Neural crest cell (in vitro differentiated cells): ENCODE results near the gene MT2A. TPM values are rescaled to one million over a fixed set of nuclear protein-coding genes. Genes with fewer than 3 reads are reported as not detected.

ENCODE experiments used
- DNase-seq: peaks from one replicate; pipeline ENCODE4 v3.0.0; 2021; ENCODE audit warnings: low read depth, mixed read lengths, low spot score
- H3K27ac Mint-ChIP-seq: one replicate; pipeline ENCODE4 v1.8.0; 2021; ENCODE audit warnings: mild to moderate bottlenecking, mixed read lengths; ENCODE audit not compliant: unreplicated experiment
- H3K27me3 Mint-ChIP-seq: 2 replicates; pipeline ENCODE4 v1.8.0; 2021; ENCODE audit warnings: low read depth, mild to moderate bottlenecking, mixed read lengths
- H3K36me3 Mint-ChIP-seq: 2 replicates; pipeline ENCODE4 v1.8.0; 2021; ENCODE audit warnings: low read depth, mild to moderate bottlenecking, mixed read lengths
- H3K4me1 Mint-ChIP-seq: 2 replicates; pipeline ENCODE4 v1.8.0; 2021; ENCODE audit warnings: mixed read lengths
- H3K4me3 Mint-ChIP-seq: one replicate; pipeline ENCODE4 v1.8.0; 2021; ENCODE audit warnings: mild to moderate bottlenecking, mixed read lengths
- H3K9me3 Mint-ChIP-seq: 2 replicates; pipeline ENCODE4 v1.8.0; 2021; ENCODE audit warnings: mixed read lengths
- CTCF ChIP-seq: fragments of 200-600 bp; sonication (generic); conservative IDR thresholded peaks from 2 replicates; pipeline ENCODE4 v1.5.0; 2021; ENCODE audit warnings: antibody characterized with exemption, mild to moderate bottlenecking
- total RNA-seq: library from RNA; stranded (reverse); gene quantifications from 2 replicates; pipeline ENCODE4 v1.2.1, GENCODE V29; 2021

MT2A gene
- total RNA-seq, 1 donor from 2014 or later, result 11.6 TPM

GRCh38 chr16:56601325-56601724 lies 7.1 kb upstream of the MT2A start:
- Mint-ChIP-seq H3K4me3 (no peak overlapping the region), H3K9me3 (peaks cover 3% of the 10 kb centered on the region), H3K27ac (peak overlapping the region; percentile 54), H3K4me1 (peaks cover 6% of the 10 kb centered on the region), H3K36me3 (no peaks in the 10 kb centered on the region), H3K27me3 (peaks cover 29% of the 10 kb centered on the region)
- DNase-seq, result no peak
- TF ChIP-seq CTCF, result no peak

GRCh38 chr16:56603589-56603988 lies 4.8 kb upstream of the MT2A start:
- Mint-ChIP-seq H3K27ac (no peak overlapping the region), H3K4me1 (peaks cover 21% of the 10 kb centered on the region), H3K4me3 (no peak overlapping the region), H3K9me3 (no peaks in the 10 kb centered on the region), H3K36me3 (no peaks in the 10 kb centered on the region), H3K27me3 (peaks cover 20% of the 10 kb centered on the region)
- peak; percentile 58 for TF ChIP-seq CTCF
- no peak for DNase-seq

- peaks cover 34% of the 10 kb centered on the region for H3K4me1 Mint-ChIP-seq
These were observed 3.4 kb upstream of the MT2A start for GRCh38 chr16:56604966-56605365.

GRCh38 chr16:56605475-56605874 lies 2.9 kb upstream of the MT2A start:
- Mint-ChIP-seq H3K4me1 (peaks cover 35% of the 10 kb centered on the region), H3K27ac (no peak overlapping the region), H3K36me3 (no peaks in the 10 kb centered on the region), H3K27me3 (peaks cover 33% of the 10 kb centered on the region), H3K4me3 (no peak overlapping the region), H3K9me3 (no peaks in the 10 kb centered on the region)
- DNase-seq, result no peak
- no peak for TF ChIP-seq CTCF

More at GRCh38 chr16:56604966-56605365, 3.4 kb upstream of the MT2A start:
- no peak for TF ChIP-seq CTCF
- no peak for DNase-seq
- no peak overlapping the region for H3K27ac Mint-ChIP-seq
- H3K27me3 Mint-ChIP-seq, result peaks cover 32% of the 10 kb centered on the region
- H3K4me3 Mint-ChIP-seq, result no peak overlapping the region
- no peaks in the 10 kb centered on the region for H3K9me3 Mint-ChIP-seq
- no peaks in the 10 kb centered on the region for H3K36me3 Mint-ChIP-seq

GRCh38 chr16:56606071-56606475 lies 2.3 kb upstream of the MT2A start:
- DNase-seq, result no peak
- Mint-ChIP-seq H3K27me3 (peaks cover 36% of the 10 kb centered on the region), H3K4me1 (peaks cover 38% of the 10 kb centered on the region), H3K27ac (no peak overlapping the region), H3K4me3 (no peak overlapping the region), H3K36me3 (no peaks in the 10 kb centered on the region), H3K9me3 (no peaks in the 10 kb centered on the region)
- no peak for TF ChIP-seq CTCF
